GM21381 (cell line): ENCODE data around the gene PCDHGA10.
"Not testable (repeated sequence)": the region's sequence is repeated elsewhere in the genome, so short reads cannot be mapped to it uniquely, and the experiment has no call there.

Experiments used
- ATAC-seq: cut with Tn5 transposase; IDR thresholded peaks from one replicate; pipeline ENCODE4 v1.9.1; 2021; ENCODE audit warnings: mild to moderate bottlenecking, moderate library complexity; ENCODE audit not compliant: unreplicated experiment

Gene PCDHGA10

GRCh38 chr5:141392429-141393198, 20.2 kb upstream of the PCDHGA10 start, which contains the start of gene PCDHGA8:
PCDHGA8 (plus strand) TSS chr5:141392633; CDS start chr5:141392814, 181 bp downstream.
- ATAC-seq, result no peak

- no peak for ATAC-seq
These were observed 19.5 kb upstream of the PCDHGA10 start for GRCh38 chr5:141393267-141393666.

GRCh38 chr5:141394401-141395187, 18.2 kb upstream of the PCDHGA10 start:
- not testable (repeated sequence) for ATAC-seq

- ATAC-seq, result peak; percentile 75
These were observed 14.8 kb upstream of the PCDHGA10 start, which contains the start of gene PCDHGB5 for GRCh38 chr5:141397756-141398551. PCDHGB5 (plus strand) TSS chr5:141397947; CDS start chr5:141398128, 181 bp downstream.

- no peak for ATAC-seq
These were observed 14.2 kb upstream of the PCDHGA10 start for GRCh38 chr5:141398608-141399007.

GRCh38 chr5:141399555-141400258, 13.1 kb upstream of the PCDHGA10 start:
- no peak for ATAC-seq

- ATAC-seq, result no peak
These were observed 10.1 kb upstream of the PCDHGA10 start, which contains the start of gene PCDHGA9 for GRCh38 chr5:141402553-141403243. PCDHGA9 (plus strand) TSS chr5:141402778; CDS start chr5:141402953, 175 bp downstream.

- no peak for ATAC-seq
These were observed 9.4 kb upstream of the PCDHGA10 start for GRCh38 chr5:141403387-141403786.

GRCh38 chr5:141407790-141408505, 4.8 kb upstream of the PCDHGA10 start, which contains the start of gene PCDHGB6:
PCDHGB6 (plus strand) TSS chr5:141408021; CDS start chr5:141408203, 182 bp downstream.
- not testable (repeated sequence) for ATAC-seq

- no peak for ATAC-seq
These were observed 3.0 kb upstream of the PCDHGA10 start for GRCh38 chr5:141409598-141410306.

- no peak for ATAC-seq
These were observed 1.2 kb upstream of the PCDHGA10 start for GRCh38 chr5:141411575-141411974.

GRCh38 chr5:141413540-141414069, 818 bp downstream of the PCDHGA10 start:
- ATAC-seq, result no peak

- not testable (repeated sequence) for ATAC-seq
These were observed 1.9 kb downstream of the PCDHGA10 start for GRCh38 chr5:141414548-141415274.

GRCh38 chr5:141415275-141415618, 2.5 kb downstream of the PCDHGA10 start:
- not testable (repeated sequence) for ATAC-seq

- peak; percentile 79 for ATAC-seq
These were observed 4.8 kb downstream of the PCDHGA10 start, which contains the start of gene PCDHGB7 for GRCh38 chr5:141417494-141418172. PCDHGB7 (plus strand) TSS chr5:141417677; CDS start chr5:141417860, 183 bp downstream.

GRCh38 chr5:141419074-141419880, 6.5 kb downstream of the PCDHGA10 start:
- ATAC-seq, result no peak
